Stimulated activated CD4-positive, alpha-beta T cell treated with anti-CD3 and anti-CD28 coated beads, Interleukin-4, amount 100 ng/mL, for 48 hours (primary cell): ENCODE measurements around the gene LYZL6.

ENCODE experiments used
- DNase-seq, 2 donors: peaks; one replicate each; pipeline ENCODE4 v3.0.0-alpha.2; 2020; ENCODE audit warnings: low read depth in 2 of 2

LYZL6 gene, protein sequence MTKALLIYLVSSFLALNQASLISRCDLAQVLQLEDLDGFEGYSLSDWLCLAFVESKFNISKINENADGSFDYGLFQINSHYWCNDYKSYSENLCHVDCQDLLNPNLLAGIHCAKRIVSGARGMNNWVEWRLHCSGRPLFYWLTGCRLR

DNA sequence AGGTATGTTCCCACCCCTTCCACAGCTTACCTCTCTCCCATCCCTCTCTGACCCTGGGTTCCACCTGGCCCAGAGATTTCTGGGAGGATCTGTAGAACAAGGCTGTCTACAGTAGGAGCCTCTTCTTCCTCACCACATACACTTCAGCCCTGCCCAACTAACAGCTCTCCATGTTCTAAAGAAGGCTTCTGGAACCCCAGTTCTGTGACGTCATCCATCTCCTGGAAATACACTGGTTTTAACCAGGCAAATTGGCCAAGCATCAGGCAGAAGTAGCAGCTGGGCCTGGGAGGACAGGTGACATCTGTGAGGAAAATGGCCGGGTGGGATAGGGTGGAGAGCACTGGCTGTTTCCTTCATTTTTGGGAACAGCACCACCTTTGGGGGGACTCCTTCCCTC lies at the start of gene LYZL6:
Gene LYZL6, minus strand, starts transcription at position 177 of the 400 bp plus-strand sequence. CDS start 4,357 bp downstream, outside the sequence.
- no peak for DNase-seq

- DNase-seq, result no peak
Observed at GRCh38 chr17:35991075-35991474, 47.6 kb upstream of the LYZL6 start.

DNA sequence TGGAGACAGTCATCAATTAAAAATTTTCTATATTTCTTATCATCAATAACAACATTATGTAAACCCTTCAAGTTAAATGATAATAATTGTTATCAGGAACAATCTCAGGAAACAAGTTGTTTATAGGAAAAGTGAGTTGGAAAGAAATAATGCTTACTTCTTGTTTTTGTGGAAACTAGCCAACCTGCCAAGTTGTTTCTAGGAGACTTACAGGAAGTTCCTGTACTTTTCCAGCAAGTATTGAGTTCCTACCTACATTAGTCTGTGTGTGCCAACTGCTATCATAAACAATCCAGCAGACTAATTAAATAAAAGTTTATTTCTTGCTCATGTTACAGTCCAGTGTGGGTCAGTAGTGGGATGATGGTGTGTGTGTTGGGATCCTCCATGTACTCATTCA lies 44.7 kb upstream of the LYZL6 start:
- no peak for DNase-seq

- DNase-seq, result no peak
Observed at GRCh38 chr17:35986643-35987042, 43.1 kb upstream of the LYZL6 start, which contains the start of gene CCL14. TSS of gene CCL14 (minus strand) at chr17:35986729. CDS start at chr17:35986649, 80 bp downstream.

GRCh38 chr17:35984140-35984539 lies 40.6 kb upstream of the LYZL6 start:
- no peak for DNase-seq

DNA sequence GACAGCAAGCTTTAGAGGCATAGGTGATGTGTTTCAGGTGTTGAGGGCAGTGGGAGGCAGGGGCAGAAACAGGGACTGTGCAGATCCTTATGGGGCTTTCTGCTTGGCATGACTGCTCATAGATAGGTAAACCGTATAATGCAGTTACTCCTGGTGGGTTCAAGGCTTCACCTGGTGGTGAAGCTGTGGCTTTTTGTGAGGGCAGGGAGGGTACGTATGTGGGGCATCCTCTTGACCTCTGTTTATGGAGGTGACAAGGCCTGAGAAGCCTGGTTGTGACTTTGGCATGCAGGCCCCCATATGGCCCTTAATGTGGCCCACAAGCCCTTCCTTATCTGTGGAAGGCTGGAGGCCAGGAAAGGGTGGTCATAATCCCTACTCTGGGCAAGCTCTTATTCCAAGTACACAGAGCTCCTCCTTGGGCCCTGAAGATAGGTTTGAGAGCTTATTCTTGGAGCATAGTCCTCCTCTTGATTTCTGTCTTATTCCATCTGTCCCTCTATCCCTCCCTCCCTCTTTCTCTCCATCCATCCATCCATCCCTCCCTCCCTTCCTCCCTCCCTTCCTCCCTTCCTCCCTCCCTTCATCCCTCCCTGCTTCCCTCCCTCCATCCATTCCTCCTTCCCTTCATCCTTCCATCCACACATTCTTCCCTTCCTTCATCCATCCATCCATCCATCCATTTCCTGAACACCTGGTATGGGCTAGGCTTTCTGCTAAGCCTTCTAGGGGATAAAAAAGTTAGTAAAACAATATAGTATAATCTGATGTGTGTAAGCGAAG lies 39.1 kb upstream of the LYZL6 start:
- no peak for DNase-seq

GRCh38 chr17:35981908-35982330 lies 38.4 kb upstream of the LYZL6 start:
- no peak for DNase-seq

- no peak for DNase-seq
Observed at GRCh38 chr17:35981246-35981645, 37.7 kb upstream of the LYZL6 start, which contains the start of gene CCL16. TSS of gene CCL16 (minus strand) at chr17:35981497. CDS start at chr17:35981420, 77 bp downstream.

- no peak for DNase-seq
Observed at GRCh38 chr17:35978346-35978745, 34.8 kb upstream of the LYZL6 start.

DNA sequence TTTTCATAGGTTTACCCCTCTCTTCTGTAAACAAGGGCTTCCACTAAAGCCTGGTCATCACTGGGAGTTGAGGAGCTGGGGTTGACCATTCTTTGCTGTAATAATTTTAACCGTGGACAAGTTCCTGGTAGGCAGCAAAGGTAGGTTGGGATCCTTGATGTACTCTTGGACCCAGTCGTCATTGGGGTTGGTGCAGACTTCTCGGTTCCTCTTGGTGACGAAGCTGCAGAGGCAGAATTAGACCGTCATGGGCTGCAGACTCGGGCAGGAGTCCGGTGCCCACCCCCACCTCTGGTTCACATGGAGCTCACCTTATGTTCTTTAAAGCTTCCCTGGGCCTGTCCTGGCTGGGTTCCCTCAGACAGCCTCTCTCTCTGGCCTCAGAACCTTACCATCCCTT lies 34.0 kb upstream of the LYZL6 start:
- no peak for DNase-seq

DNA sequence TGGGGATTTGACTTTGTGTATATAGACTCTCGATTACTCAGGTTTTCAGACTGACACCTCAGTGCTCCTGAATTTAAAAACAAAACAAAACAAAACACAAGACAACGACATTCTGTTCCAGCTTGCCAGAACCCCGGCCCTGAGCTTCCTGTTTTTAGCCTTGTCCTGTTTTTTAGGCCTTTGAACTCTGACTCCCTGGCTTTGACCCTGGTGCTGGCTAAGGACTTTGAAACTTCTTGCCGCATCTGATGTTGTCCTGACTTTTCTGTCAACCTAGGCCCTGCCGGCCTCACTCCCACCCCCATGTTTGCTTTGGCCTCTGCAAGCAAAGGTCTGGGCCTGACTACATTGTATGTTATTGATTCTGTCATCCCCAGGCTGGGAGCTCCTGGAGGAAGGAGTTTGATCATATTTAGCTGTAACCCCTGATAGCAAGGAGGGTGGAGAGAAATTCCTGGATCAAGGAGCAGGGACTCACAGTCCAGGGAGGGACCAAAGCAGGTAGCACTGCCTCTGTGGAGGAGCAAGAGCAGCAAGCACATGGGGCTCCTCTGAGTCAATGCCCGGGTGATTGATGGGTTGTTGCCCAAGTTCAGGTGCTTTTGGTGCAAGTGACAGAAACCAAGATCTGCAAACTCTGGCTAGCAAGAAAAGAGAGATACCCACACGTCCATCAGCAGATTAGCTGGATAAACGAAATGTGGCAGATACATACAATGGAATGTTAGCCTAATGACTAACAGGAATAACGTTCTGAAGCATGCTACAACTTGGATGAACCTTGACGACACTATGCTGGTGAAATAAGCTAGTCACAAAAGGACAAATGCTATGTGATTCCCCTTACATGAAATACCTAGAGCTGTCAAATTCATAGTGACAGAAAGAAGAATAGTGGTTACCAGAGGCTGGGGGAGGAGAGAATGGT lies 30.1 kb upstream of the LYZL6 start:
- no peak for DNase-seq

- DNase-seq, result no peak
Observed at GRCh38 chr17:35972945-35973332, 29.4 kb upstream of the LYZL6 start.

DNA sequence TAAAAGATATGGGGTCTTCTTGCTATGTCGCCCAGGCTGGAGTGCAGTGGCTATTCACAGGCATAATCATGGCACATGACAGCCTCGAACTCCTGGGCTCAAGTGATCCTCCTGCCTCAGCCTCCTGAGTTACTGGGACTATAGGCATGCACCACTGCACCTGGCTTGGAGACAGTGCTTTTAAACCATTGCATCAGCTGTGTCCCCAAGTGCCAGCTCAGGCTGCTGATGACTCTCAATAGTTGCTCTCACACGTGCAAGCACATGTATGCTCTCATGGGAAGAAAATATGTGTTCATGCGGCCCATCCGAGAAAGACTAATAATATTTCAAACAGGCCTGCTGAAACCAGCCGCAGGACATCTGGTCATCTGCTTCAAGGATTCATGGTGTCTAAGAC lies 29.0 kb upstream of the LYZL6 start:
- no peak for DNase-seq

GRCh38 chr17:35972066-35972465 lies 28.6 kb upstream of the LYZL6 start:
- DNase-seq, result no peak

DNA sequence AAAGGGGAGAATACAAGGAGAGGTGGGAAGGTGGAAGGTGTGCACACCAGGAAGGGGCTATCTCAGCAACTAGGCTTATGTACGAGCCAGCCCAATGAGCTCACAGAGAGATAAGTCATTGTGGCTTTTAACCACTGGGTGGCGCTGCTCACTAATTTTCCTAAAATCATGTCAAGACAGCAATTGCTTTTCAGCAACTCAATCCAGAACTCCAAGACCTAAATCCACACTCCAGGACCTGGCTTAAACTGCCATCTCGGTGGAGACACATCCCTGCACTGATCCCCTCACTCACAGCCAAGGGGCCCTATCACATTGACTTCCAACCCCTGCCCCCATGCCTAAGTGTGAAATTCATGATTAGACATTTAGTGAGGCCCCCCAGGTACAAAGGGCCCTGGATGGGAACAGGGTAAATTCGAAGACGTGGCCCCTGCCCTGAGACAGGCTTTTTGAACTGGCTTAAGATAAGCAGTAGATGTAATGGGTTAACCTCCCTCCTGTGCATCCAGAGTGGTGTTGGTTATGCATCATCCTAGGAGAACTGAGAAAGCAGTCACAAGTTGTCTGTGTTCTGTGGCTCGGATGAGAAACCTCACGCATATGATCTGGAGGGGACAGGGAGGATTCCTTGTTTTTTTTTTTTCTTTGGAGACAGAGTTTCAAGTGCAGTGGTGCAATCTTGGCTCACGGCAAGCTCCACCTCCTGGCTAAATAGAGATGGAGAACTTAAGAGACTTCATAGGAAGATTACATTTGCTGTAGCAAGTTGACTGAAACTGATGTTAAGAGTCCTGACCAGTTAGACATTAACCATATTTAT lies 26.3 kb upstream of the LYZL6 start:
- peak; percentile 66 to 73 for DNase-seq

DNA sequence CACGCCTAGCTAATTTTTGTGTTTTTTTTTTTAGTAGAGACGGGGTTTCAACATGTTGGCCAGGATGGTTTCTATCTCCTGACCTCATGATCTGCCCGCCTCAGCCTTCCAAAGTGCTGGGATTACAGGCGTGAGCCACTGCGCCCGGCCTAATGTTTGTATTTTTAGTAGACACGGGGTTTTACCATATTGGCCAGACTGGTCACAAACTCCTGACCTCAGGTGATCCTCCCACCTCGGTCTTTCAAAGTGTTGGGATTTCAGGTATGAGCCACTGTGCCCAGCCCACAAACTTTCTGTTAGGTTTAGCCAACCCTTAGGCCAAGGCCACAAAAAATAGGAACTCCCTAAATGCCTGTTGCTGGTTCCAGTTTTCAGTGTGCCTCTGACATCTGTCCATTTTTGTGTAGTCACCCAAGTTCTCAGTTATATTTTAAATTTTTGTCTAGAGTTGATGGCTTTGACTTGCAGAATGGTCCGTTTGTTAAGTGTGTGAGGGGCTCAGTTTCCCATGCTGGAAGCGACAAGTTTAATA lies 25.1 kb upstream of the LYZL6 start:
- no peak for DNase-seq

- no peak for DNase-seq
Observed at GRCh38 chr17:35965272-35965671, 21.8 kb upstream of the LYZL6 start.

DNA sequence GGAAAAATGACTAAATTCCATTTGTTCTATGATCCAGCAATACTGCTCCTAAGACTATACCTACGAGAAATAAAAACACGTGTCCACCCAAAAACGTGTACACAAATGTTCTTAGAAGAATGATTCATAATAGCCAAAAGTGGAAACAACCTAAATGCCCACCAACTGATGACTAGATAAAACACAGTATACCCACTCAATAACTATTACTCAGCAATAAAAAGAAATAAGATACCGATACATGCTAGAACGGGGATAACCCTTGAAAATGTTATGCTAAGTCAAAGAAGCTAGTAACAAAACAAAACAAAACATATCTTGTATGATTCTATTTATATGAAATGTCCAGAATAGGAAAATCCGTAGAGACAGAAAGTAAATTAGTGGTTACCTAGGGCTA lies 20.1 kb upstream of the LYZL6 start:
- no peak for DNase-seq

GRCh38 chr17:35953720-35954119 lies 10.2 kb upstream of the LYZL6 start:
- no peak for DNase-seq

DNA sequence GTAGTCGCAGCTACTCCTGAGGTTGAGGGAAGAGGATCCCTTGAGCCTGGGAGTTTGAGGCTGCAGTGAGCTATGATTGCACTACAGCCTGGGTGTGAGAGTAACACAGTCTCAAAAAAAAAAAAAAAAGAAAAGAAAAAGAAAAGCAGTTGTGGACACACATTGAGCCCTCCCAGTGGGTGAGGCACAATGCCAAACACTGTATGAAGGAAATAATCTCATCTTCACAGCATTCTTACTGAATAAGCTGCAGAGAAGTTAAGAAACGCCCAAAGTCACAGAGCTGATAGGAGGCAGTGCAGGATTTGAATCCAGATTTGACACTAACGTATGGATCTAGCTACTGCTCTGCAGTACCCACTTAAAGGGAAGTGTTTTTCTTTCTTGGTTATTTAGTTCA lies 5.9 kb upstream of the LYZL6 start:
- no peak for DNase-seq

- no peak for DNase-seq
Observed at GRCh38 chr17:35948092-35948491, 4.6 kb upstream of the LYZL6 start.
